MM.1S (cell line): Measurements from ENCODE around the gene FBXO46.
A peak's percentile ranks its signal among the peaks of the same experiment; 100 is the strongest.

Experiments
- DNase-seq: peaks from one replicate; pipeline ENCODE4 v3.0.0-alpha.2; 2015
- H2AFZ ChIP-seq: fragments of 300-600 bp; sonication (generic); 2 replicates; pipeline ENCODE4 v1.6.0; 2016; ENCODE audit warnings: antibody characterized with exemption, low read length
- H3F3A ChIP-seq: fragments of 300-600 bp; sonication (generic); 2 replicates; pipeline ENCODE4 v1.6.1; 2016; ENCODE audit warnings: mild to moderate bottlenecking, antibody characterized with exemption, low read length, moderate library complexity, mixed read lengths; ENCODE audit not compliant: insufficient read depth
- H3K27ac ChIP-seq: fragments of 300-600 bp; sonication (generic); 2 replicates; pipeline ENCODE4 v1.5.1; 2016; ENCODE audit warnings: mild to moderate bottlenecking, low read length
- H3K27me3 ChIP-seq: fragments of 300-600 bp; sonication (generic); replicated peaks from 2 replicates; pipeline ENCODE4 v1.6.0; 2016; ENCODE audit warnings: low read length; ENCODE audit not compliant: insufficient read depth
- H3K36me3 ChIP-seq: fragments of 300-600 bp; sonication (generic); replicated peaks from 2 replicates; pipeline ENCODE4 v1.6.1; 2016; ENCODE audit warnings: mild to moderate bottlenecking, low read length, mixed read lengths; ENCODE audit not compliant: insufficient read depth
- H3K4me1 ChIP-seq: fragments of 300-600 bp; sonication (generic); 2 replicates; pipeline ENCODE4 v1.6.1; 2016; ENCODE audit warnings: low read length, mixed read lengths
- H3K4me2 ChIP-seq: fragments of 300-600 bp; sonication (generic); 2 replicates; pipeline ENCODE4 v1.6.0; 2016; ENCODE audit warnings: low read depth, low read length
- H3K4me3 ChIP-seq: fragments of 300-600 bp; sonication (generic); 2 replicates; pipeline ENCODE4 v1.5.1; 2016; ENCODE audit warnings: low read length, mixed read lengths
- H3K79me2 ChIP-seq: fragments of 300-600 bp; sonication (generic); 2 replicates; pipeline ENCODE4 v1.6.1; 2016; ENCODE audit warnings: mixed run types, low read length, mixed read lengths
- H3K9ac ChIP-seq: fragments of 300-600 bp; sonication (generic); 2 replicates; pipeline ENCODE4 v1.6.1; 2016; ENCODE audit warnings: low read length, mixed read lengths
- H3K9me2 ChIP-seq: fragments of 300-600 bp; sonication (generic); replicated peaks from 2 replicates; pipeline ENCODE4 v1.6.1; 2016; ENCODE audit warnings: mild to moderate bottlenecking, low read length, mixed read lengths; ENCODE audit not compliant: insufficient read depth
- H3K9me3 ChIP-seq: fragments of 300-600 bp; sonication (generic); replicated peaks from 2 replicates; pipeline ENCODE4 v1.6.1; 2016; ENCODE audit warnings: mild to moderate bottlenecking, low read length, mixed read lengths; ENCODE audit not compliant: insufficient read depth
- H4K20me1 ChIP-seq: fragments of 300-600 bp; sonication (generic); 2 replicates; pipeline ENCODE4 v1.6.1; 2016; ENCODE audit warnings: mild to moderate bottlenecking, low read length, moderate library complexity, mixed read lengths; ENCODE audit not compliant: insufficient read depth
- CTCF ChIP-seq: fragments of 300-600 bp; sonication (generic); IDR thresholded peaks from 2 replicates; pipeline ENCODE4 v1.5.1; 2016; ENCODE audit warnings: antibody characterized with exemption, low read length, mixed read lengths
- EZH2 ChIP-seq: fragments of 300-600 bp; sonication (generic); optimal IDR thresholded peaks from 2 replicates; pipeline ENCODE3; 2017; ENCODE audit warnings: low read depth, mild to moderate bottlenecking, antibody characterized with exemption, low read length, mixed read lengths
- EZH2phosphoT487 ChIP-seq: fragments of 300-600 bp; sonication (generic); IDR thresholded peaks from 2 replicates; pipeline ENCODE4 v1.6.1; 2018; ENCODE audit warnings: antibody characterized with exemption, low read length

The FBXO46 gene

DNA sequence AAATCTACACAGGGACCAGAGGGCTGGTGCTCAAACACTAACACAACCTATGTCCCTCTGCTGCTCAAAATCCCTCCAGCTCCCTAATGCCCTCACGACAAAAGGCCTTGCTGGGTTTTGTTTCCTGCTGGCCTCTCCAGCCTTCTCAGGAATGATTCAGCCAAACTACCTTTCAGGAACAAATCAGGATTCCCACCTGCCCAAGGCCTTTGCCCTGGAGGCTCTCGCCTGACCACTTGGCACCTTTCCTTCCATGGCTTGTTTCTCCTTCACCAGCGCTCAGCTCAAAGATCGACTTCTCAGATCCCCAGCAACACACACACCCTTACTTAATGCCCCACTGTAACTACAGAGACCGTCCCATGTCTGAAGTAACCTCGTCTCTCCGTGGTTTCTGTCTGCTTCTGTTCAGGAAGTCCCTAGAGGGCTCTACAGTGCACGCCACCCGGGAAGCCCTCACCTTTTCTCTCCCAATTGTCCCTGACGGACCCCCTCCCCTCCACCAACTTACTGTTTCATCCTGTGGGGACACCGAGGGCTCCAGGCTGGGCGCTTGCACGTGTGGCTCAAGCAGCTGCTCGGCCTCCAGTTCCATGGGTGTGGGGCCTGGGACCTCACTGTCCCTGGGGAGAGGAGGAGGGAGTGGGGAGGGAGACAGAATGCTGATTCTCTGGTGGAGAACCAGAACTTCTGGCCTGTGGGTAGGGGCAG, 41.6 kb upstream of the FBXO46 start:
- no peaks in the 10 kb centered on the region for H3K9me2 ChIP-seq
- TF ChIP-seq EZH2 = no peak
- no peak for TF ChIP-seq CTCF
- no peak for TF ChIP-seq EZH2phosphoT487
- DNase-seq = no peak
- peaks cover 8% of the 10 kb centered on the region; the same call in 1 of the 2 replicates for H3K27me3 ChIP-seq
- no peaks in the 10 kb centered on the region for H4K20me1 ChIP-seq
- no peaks in the 10 kb centered on the region for H3K36me3 ChIP-seq
- no peaks in the 10 kb centered on the region for H3K79me2 ChIP-seq
- H3K9ac ChIP-seq = no peak overlapping the region
- no peak overlapping the region for H2AFZ ChIP-seq
- no peak overlapping the region for H3K4me3 ChIP-seq
- no peaks in the 10 kb centered on the region for H3K9me3 ChIP-seq
- H3K27ac ChIP-seq = no peak overlapping the region
- peaks cover 5% of the 10 kb centered on the region for H3K4me1 ChIP-seq
- H3F3A ChIP-seq = peaks cover 14% of the 10 kb centered on the region
- no peak overlapping the region for H3K4me2 ChIP-seq

- peaks cover 14% of the 10 kb centered on the region for H3F3A ChIP-seq
- H3K9me2 ChIP-seq = no peaks in the 10 kb centered on the region
- no peak overlapping the region for H3K27ac ChIP-seq
- peaks cover 13% of the 10 kb centered on the region; the same call in 1 of the 2 replicates for H3K27me3 ChIP-seq
- no peak overlapping the region; the same call in 1 of the 2 replicates for H3K9ac ChIP-seq
- no peak for DNase-seq
- no peaks in the 10 kb centered on the region for H3K79me2 ChIP-seq
- peak overlapping the region; percentile 59 for H3K4me3 ChIP-seq
- no peak for TF ChIP-seq CTCF
- no peak for TF ChIP-seq EZH2phosphoT487
- no peak for TF ChIP-seq EZH2
- H3K9me3 ChIP-seq = no peaks in the 10 kb centered on the region
- H3K36me3 ChIP-seq = no peaks in the 10 kb centered on the region
- H2AFZ ChIP-seq = no peak overlapping the region
- H3K4me2 ChIP-seq = peak overlapping the region; percentile 96; the same call in 1 of the 2 replicates
- H3K4me1 ChIP-seq = peaks cover 5% of the 10 kb centered on the region
- H4K20me1 ChIP-seq = no peaks in the 10 kb centered on the region
Observed at GRCh38 chr19:45771311-45771933, 40.7 kb upstream of the FBXO46 start.

GRCh38 chr19:45770192-45771101, 39.8 kb upstream of the FBXO46 start:
- H3K79me2 ChIP-seq = no peaks in the 10 kb centered on the region
- H3K9me3 ChIP-seq = no peaks in the 10 kb centered on the region
- H3K4me1 ChIP-seq = peaks cover 5% of the 10 kb centered on the region
- peak overlapping the region; percentile 96 for H3K4me2 ChIP-seq
- H3K9me2 ChIP-seq = no peaks in the 10 kb centered on the region
- peaks cover 14% of the 10 kb centered on the region for H3F3A ChIP-seq
- DNase-seq = peak; percentile 97
- H3K27me3 ChIP-seq = peaks cover 13% of the 10 kb centered on the region; the same call in 1 of the 2 replicates
- H4K20me1 ChIP-seq = no peaks in the 10 kb centered on the region
- H3K36me3 ChIP-seq = no peaks in the 10 kb centered on the region
- peak overlapping the region; percentile 67 for H3K4me3 ChIP-seq
- H3K9ac ChIP-seq = peak overlapping the region; percentile 64
- peak overlapping the region; percentile 76; the same call in 1 of the 2 replicates for H3K27ac ChIP-seq
- no peak for TF ChIP-seq EZH2
- peak; percentile 88 for TF ChIP-seq CTCF
- no peak for TF ChIP-seq EZH2phosphoT487
- H2AFZ ChIP-seq = peak overlapping the region; percentile 83
